ENCODE measurements around the gene GBP4.

The GBP4 gene

GRCh38 chr1:89170170-89171066 lies 28.3 kb downstream of the GBP4 start:
- no peak for FAIRE-seq

GRCh38 chr1:89169166-89169565 lies 29.6 kb downstream of the GBP4 start:
- peak; percentile 50 for FAIRE-seq

GRCh38 chr1:89167590-89168230 lies 31.0 kb downstream of the GBP4 start:
- no peak for FAIRE-seq

GRCh38 chr1:89166705-89167104 lies 32.0 kb downstream of the GBP4 start:
- no peak for FAIRE-seq

GRCh38 chr1:89165811-89166210 lies 32.9 kb downstream of the GBP4 start:
- FAIRE-seq: no peak

GRCh38 chr1:89151047-89151446 lies 47.7 kb downstream of the GBP4 start:
- FAIRE-seq: no peak

- no peak for FAIRE-seq
These were observed 48.8 kb downstream of the GBP4 start for GRCh38 chr1:89149976-89150375.

- no peak for FAIRE-seq
These were observed 49.5 kb downstream of the GBP4 start for GRCh38 chr1:89149229-89149628.

GRCh38 chr1:89147678-89148658 lies 50.8 kb downstream of the GBP4 start:
- FAIRE-seq: no peak

GRCh38 chr1:89146721-89147120 lies 52.0 kb downstream of the GBP4 start:
- FAIRE-seq: no peak

- no peak for FAIRE-seq
These were observed 55.3 kb downstream of the GBP4 start for GRCh38 chr1:89143484-89143883.

GRCh38 chr1:89142160-89142559 lies 56.6 kb downstream of the GBP4 start:
- FAIRE-seq: no peak

GRCh38 chr1:89133747-89134146 lies 65.0 kb downstream of the GBP4 start:
- no peak for FAIRE-seq
